GM18519 (cell line): ENCODE data around the gene ZNF440.
"Not testable (repeated sequence)": the region's sequence is repeated elsewhere in the genome, so short reads cannot be mapped to it uniquely, and the experiment has no call there.

Experiments
- ATAC-seq: cut with Tn5 transposase; IDR thresholded peaks from one replicate; pipeline ENCODE4 v1.9.1; 2021; ENCODE audit warnings: mild to moderate bottlenecking, moderate library complexity; ENCODE audit not compliant: unreplicated experiment, low FRiP score

The ZNF440 gene

DNA sequence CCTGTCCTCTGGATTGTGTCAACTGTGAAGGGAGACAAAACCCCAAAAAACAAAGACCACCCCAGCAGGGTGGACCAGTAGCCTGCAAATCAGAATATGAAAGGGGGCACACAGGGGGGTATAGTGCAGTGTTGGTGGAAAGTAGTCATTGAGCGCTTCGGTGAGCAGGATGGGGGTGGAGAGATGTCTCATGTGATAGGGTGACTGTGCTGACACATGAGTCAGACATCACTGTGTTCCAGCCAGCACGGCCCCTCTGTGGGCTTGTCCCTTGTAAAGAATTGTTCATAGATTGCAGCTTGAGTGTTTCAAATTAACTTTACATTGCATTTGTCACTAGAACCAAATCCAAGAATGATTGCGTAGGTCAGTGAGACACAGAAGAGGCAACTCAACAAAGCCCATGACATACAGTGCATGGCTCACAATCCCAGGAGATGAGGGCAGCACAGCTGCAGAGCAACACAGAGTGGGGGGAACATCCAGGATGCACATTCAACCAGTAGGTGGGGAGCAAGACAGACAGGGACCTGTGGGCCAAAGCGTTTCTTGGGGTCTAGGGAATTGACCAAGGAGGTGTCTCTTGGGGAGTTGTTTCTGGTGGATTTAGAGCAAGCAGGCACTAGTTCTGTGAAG is 7.5 kb downstream of the ZNF440 start:
- ATAC-seq, result no peak

DNA sequence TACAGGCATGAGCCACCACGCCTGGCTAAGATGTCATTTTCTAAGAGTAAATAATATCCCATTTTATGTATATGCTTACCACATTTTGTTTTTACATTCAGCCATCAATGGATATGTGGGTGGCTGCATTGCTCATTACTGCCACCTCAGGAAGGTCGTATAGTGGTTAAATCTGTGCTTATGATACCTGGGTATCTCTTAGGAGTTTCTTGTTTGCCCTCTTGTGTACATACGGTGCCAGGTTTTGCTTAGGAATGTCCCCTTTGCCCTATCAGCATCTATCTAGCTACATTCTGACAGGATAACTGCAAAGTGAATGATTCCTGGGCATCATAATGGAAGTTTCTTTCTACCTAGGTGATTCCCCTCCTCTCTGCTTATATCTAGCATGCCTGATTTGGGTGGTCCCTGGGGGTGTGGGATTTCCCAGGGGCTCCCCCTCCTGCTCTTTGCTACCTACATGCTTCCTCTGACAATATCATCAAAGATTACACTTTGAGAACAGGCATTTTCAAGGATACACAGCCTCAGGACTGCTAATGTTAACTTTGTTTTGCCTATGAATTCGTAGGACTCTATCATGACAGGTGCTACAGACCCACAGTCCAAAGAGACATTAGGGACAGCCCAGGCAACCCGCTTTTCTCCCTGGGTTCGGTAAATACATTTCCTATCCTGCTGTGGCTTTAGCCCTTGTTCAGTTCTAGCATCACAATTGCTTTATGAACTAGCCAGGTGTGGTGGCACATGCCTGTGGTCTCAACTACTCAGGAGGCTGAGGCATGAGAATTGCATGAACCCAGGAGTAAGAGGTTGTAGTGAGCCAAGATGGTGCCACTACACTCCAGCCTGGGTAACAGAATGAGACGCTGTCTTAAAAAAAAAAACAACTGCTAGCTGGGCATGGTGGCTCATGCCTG is 15.1 kb downstream of the ZNF440 start:
- ATAC-seq, result not testable (repeated sequence)

- no peak for ATAC-seq
These were observed 18.3 kb downstream of the ZNF440 start for GRCh38 chr19:11832253-11832912.

GRCh38 chr19:11833541-11833940 is 19.5 kb downstream of the ZNF440 start:
- no peak for ATAC-seq

GRCh38 chr19:11835626-11836066 is 21.6 kb downstream of the ZNF440 start:
- ATAC-seq, result not testable (repeated sequence)

DNA sequence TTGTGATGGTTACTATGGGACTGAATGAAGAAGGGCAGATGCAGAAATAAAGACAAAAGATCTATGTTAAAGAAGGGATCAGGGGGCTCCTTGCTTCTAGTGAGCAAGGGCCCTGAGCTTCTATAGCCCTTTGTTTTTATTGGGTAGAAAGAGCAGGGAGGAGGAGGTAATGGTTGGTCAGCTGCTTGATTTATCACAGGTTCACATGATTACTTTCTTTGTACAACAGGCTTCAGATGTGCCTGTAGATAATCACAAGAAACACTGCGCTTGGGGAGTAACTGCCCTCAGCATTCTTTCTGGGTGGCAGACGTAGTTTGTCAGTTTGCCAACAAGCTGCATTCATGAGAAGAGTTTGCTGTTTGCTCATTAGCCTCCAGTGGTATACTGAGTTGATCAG is 29.6 kb downstream of the ZNF440 start:
- ATAC-seq, result no peak

- not testable (repeated sequence) for ATAC-seq
These were observed 33.5 kb downstream of the ZNF440 start for GRCh38 chr19:11847615-11848014.

DNA sequence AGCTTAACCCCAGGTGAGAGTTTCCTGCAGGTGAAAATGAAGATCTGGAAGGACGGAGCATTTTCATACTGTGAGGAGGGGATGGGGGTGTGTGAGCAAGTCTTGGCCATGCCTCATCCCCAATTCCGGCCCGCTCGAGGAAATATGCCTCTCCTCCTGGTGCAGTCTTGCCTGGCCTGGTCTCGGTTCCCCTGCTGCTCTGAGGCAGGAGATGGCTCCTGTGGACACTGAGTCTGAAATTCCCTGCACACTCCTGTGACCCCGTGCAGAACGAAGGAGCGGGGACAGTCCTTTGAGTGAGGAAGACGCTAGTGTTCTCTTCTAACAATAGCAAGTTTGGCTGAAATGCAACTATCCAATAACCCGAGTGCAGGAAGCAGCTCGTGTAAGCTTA is 34.1 kb downstream of the ZNF440 start:
- no peak for ATAC-seq

GRCh38 chr19:11848594-11849469 is 34.8 kb downstream of the ZNF440 start, which contains the start of gene ZNF439:
TSS of gene ZNF439 (plus strand) at chr19:11848726. CDS start at chr19:11848868, 142 bp downstream.
- ATAC-seq, result peak; percentile 62

DNA sequence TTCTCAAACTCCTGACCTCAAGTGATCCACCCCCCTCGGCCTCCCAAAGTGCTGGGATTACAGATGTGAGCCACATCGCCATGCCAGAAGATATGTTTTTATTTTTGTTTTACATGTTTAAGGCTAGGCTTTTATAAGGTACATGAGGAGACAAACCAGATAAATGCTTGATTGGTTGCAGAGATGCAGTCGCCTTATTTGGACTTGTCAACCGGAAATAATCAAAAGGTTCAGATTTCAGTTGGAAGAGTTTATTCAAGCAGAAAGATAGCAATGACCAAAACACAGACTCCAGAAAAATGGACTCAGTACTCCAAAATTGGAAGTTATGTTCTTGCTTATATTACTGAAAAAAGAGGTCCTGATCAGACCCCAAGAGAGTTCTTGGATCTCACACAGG is 36.2 kb downstream of the ZNF440 start:
- not testable (repeated sequence) for ATAC-seq

DNA sequence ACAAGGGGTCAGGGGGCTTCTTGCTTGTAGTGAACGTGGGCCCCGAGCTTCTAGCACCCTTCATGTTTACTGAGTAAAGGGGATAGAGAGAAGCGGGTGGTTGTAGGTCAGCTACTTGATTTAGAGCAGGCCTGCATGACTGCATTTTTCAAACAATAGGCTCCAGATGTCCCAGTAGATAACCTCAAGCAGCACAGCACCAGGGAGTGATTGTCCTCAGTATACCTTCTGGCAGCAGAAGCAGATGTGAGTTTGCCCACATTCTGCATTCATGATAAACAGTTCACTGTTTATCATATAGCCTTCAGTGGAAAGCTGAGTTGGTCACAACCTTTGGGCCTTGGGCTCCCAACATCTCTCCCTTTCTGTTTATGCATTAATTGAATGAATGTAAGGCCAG is 39.3 kb downstream of the ZNF440 start:
- ATAC-seq, result no peak

- ATAC-seq, result no peak
These were observed 42.6 kb downstream of the ZNF440 start for GRCh38 chr19:11856596-11857250.

- ATAC-seq, result no peak
These were observed 46.6 kb downstream of the ZNF440 start for GRCh38 chr19:11860721-11861120.

- no peak for ATAC-seq
These were observed 47.2 kb downstream of the ZNF440 start for GRCh38 chr19:11861301-11861700.

- ATAC-seq, result not testable (repeated sequence)
These were observed 53.7 kb downstream of the ZNF440 start for GRCh38 chr19:11867766-11868165.

DNA sequence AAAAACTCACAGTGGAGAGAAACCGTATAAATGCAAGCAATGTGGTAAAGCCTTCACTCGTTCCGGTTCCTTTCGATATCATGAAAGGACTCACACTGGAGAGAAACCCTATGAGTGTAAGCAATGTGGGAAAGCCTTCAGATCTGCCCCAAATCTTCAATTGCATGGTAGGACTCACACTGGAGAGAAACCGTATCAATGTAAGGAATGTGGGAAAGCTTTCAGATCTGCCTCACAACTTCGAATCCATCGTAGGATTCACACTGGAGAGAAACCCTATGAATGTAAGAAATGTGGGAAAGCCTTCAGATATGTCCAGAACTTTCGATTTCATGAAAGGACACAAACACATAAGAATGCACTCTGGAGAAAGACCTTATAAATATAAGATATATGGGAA is 54.1 kb downstream of the ZNF440 start:
- ATAC-seq, result no peak

DNA sequence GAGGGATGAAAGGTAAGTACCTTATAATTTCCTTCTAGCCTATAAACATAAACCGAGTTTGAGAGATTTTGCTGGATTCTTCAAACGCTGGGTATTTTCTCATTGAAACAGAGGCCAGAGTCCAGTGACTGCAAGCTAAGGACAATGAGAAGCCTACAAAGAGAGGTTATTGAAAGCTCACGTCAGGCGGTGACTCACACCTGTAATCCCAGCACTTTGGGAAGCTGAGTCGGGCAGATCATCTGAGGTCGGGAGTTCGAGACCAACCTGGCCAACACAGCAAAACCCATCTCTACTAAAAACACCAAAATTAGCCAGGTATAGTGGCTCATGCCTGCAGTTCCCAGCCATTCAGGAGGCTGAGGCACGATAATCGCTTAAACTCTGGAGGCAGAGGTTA is 58.6 kb downstream of the ZNF440 start:
- no peak for ATAC-seq

DNA sequence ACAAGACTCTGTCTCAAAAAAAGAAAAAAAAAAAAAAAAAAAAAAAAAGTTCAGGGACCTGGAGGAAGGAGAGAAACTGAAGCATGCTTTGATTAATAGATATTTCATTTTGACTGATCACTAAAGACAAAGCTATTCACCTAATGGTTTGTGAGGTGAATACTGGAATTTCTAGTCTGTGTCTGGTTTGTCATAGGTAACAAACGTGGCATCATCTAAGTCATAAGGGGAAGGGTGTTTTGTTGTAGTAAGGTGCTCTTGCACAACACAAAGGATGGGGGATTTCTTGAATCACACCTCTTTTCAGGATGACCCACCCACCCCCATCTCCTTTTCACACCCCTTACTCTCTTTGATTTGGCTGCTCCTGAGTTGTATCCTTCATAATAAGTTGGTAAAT is 59.7 kb downstream of the ZNF440 start:
- ATAC-seq, result no peak

DNA sequence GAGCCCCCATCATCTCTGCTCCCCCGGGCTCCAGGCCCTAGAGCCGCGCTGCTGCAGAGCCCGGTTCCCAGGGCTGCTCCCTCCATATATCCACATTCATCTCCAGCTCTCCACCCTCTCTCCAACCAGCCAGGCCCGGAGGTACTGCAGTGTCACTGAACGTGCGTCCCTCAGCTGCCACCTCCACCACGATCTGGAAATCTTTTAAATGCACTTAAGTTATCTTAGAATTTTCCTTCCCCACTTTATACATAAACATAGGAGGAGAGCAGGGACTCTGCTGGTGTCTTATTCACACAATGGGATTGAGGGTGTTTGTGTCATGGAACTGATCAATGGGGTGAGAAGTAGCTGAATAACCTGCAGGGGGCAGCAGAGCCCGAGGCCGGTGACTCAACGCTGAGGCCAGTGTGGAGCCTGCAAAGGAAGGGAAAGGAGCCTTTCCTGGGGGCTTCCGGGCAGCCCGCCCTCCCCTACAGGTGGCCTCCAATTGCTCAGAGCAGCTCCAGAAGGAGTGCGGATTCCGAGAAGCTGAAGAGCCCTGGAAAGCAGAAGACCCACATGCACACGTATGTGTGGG is 65.7 kb downstream of the ZNF440 start:
- not testable (repeated sequence) for ATAC-seq
